ENCODE data around the gene KLRD1. TPM values are rescaled to one million over a fixed set of nuclear protein-coding genes. Genes with fewer than 3 reads are reported as not detected.

The KLRD1 gene
- total RNA-seq, 4 donors from 2014 or later = 0.20 to 8.6 (median 2.6) TPM

GRCh38 chr12:10276774-10277173 is 30.9 kb upstream of the KLRD1 start:
- TF ChIP-seq POLR2AphosphoS5 (IDR thresholded peaks at IDR 0.05) (no peak), POLR2A (IDR thresholded peaks at IDR 0.05) (no peak), EP300 (IDR thresholded peaks at IDR 0.05; ENCODE audit: low read depth) (no peak), CTCF (IDR thresholded peaks at IDR 0.05) (no peak)
- DNase-seq = no peak
- no peaks in the 10 kb centered on the region for H3K4me1 ChIP-seq
- H3K27me3 ChIP-seq = no peaks in the 10 kb centered on the region
- no peaks in the 10 kb centered on the region for H3K36me3 ChIP-seq
- WGBS, 2 donors (ENCODE audit: low coverage in 1 of 2) = 69 to 77% methylated on average over 1 of the region's 1 CpG
- intact Hi-C loops (cut with DNase I; ENCODE audit: low total_unique reads) (no loop called here), in situ Hi-C loops (cut with MboI; ENCODE audit: low pct_ligation_motif_present in 1 of 4, low pct_unique_long_range_greater_than_20kb in 1 of 4, low sequenced_read_pairs in 3 of 4) (no loop called here)
- H3K9me3 ChIP-seq = no peaks in the 10 kb centered on the region
- H3K4me3 ChIP-seq = no peak overlapping the region
- H3K27ac ChIP-seq = no peak overlapping the region

GRCh38 chr12:10278104-10278503 is 29.6 kb upstream of the KLRD1 start:
- H3K9me3 ChIP-seq = no peaks in the 10 kb centered on the region
- H3K27me3 ChIP-seq = no peaks in the 10 kb centered on the region
- no peak overlapping the region for H3K4me3 ChIP-seq
- 94% methylated on average over 2 of the region's 2 CpGs for WGBS, 2 donors (ENCODE audit: low coverage in 1 of 2)
- no peak for TF ChIP-seq POLR2AphosphoS5 (IDR thresholded peaks at IDR 0.05)
- TF ChIP-seq POLR2A (IDR thresholded peaks at IDR 0.05) = no peak
- TF ChIP-seq CTCF (IDR thresholded peaks at IDR 0.05) = no peak
- TF ChIP-seq EP300 (IDR thresholded peaks at IDR 0.05; ENCODE audit: low read depth) = no peak
- in situ Hi-C loops (cut with MboI; ENCODE audit: low pct_ligation_motif_present in 1 of 4, low pct_unique_long_range_greater_than_20kb in 1 of 4, low sequenced_read_pairs in 3 of 4) (no loop called here), intact Hi-C loops (cut with DNase I; ENCODE audit: low total_unique reads) (no loop called here)
- no peaks in the 10 kb centered on the region for H3K36me3 ChIP-seq
- no peak for DNase-seq
- H3K4me1 ChIP-seq = no peaks in the 10 kb centered on the region
- H3K27ac ChIP-seq = no peak overlapping the region

- Histone ChIP-seq H3K4me3 (no peak overlapping the region), H3K4me1 (no peaks in the 10 kb centered on the region), H3K36me3 (no peaks in the 10 kb centered on the region), H3K27ac (no peak overlapping the region), H3K27me3 (no peaks in the 10 kb centered on the region), H3K9me3 (no peaks in the 10 kb centered on the region)
- in situ Hi-C loops (cut with MboI; ENCODE audit: low pct_ligation_motif_present in 1 of 4, low pct_unique_long_range_greater_than_20kb in 1 of 4, low sequenced_read_pairs in 3 of 4) (no loop called here), intact Hi-C loops (cut with DNase I; ENCODE audit: low total_unique reads) (no loop called here)
- TF ChIP-seq POLR2AphosphoS5 (IDR thresholded peaks at IDR 0.05) (no peak), CTCF (IDR thresholded peaks at IDR 0.05) (no peak), POLR2A (IDR thresholded peaks at IDR 0.05) (no peak), EP300 (IDR thresholded peaks at IDR 0.05; ENCODE audit: low read depth) (no peak)
- WGBS, 2 donors (ENCODE audit: low coverage in 1 of 2) = 80 to 82% methylated on average over 3 of the region's 3 CpGs
- DNase-seq = no peak
Measured at GRCh38 chr12:10279937-10280336, 27.7 kb upstream of the KLRD1 start.

DNA sequence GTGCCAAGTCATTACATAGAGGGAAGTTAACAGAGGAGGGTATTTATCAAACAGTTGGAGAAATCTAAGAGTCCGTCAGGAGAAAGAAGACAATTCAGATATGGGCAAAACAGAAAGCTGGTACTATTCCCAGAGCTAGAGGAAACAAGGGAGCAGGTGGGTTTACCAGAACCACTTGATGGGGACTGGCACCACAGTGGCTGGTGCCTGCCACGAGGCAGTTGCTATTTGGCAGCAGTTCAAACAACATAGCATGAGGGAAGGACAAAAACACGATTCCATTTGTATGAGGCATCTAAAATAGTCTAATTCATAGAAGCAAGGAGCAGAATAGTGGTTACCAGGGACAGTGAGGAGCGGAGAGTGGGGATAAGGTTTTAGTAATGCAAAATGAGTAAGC is 24.6 kb upstream of the KLRD1 start:
- TF ChIP-seq POLR2AphosphoS5 (IDR thresholded peaks at IDR 0.05) (no peak), POLR2A (IDR thresholded peaks at IDR 0.05) (no peak), CTCF (IDR thresholded peaks at IDR 0.05) (no peak), EP300 (IDR thresholded peaks at IDR 0.05; ENCODE audit: low read depth) (no peak)
- H3K27ac ChIP-seq = no peak overlapping the region
- H3K27me3 ChIP-seq = no peaks in the 10 kb centered on the region
- no peaks in the 10 kb centered on the region for H3K4me1 ChIP-seq
- no peaks in the 10 kb centered on the region for H3K36me3 ChIP-seq
- no peaks in the 10 kb centered on the region for H3K9me3 ChIP-seq
- intact Hi-C loops (cut with DNase I; ENCODE audit: low total_unique reads) (no loop called here), in situ Hi-C loops (cut with MboI; ENCODE audit: low pct_ligation_motif_present in 1 of 4, low pct_unique_long_range_greater_than_20kb in 1 of 4, low sequenced_read_pairs in 3 of 4) (no loop called here)
- no peak overlapping the region for H3K4me3 ChIP-seq
- WGBS, 2 donors (ENCODE audit: low coverage in 1 of 2) = 45% methylated on average over 4 of the region's 4 CpGs
- no peak for DNase-seq

Measured in transverse colon (tissue), 4 donors.